A549 (cell line): Measurements from ENCODE around the gene INPP4B. TPM values are rescaled to one million over a fixed set of nuclear protein-coding genes. Genes with fewer than 3 reads are reported as not detected.

Source experiments
- ATAC-seq, 2 experiments: fragments of 200-7000 bp in 1 of 2; fragments of >200 bp in 1 of 2; cut with Nextera tagmentation in 1 of 2; cut with Tn5 transposase in 1 of 2; 3 replicates each; pipeline versions ENCODE4 v1.8.0 to v1.9.1; 2018 to 2020; ENCODE audit warnings: mild to moderate bottlenecking in 1 of 2, moderate library complexity in 1 of 2
- CTCF ChIA-PET: fragments of 300-600 bp; sonication (Branson Sonifier 250); formaldehyde crosslinking; extraction: SDS; loops from one replicate; lab custom pipeline; 2021; ENCODE audit warnings: antibody characterized with exemption, inconsistent platforms; lab: Yijun Ruan, JAX
- POLR2A ChIA-PET: fragments of 350-600 bp; formaldehyde crosslinking; extraction: SDS; loops from one replicate; lab custom pipeline; 2021; ENCODE audit warnings: antibody characterized with exemption, inconsistent platforms; lab: Yijun Ruan, JAX
- DNase-seq, 2 experiments: peaks; one replicate each; pipeline versions ENCODE4 v3.0.0 to v3.0.0-alpha.2; 2011 to 2016; ENCODE audit warnings: low read depth in 1 of 2, low spot score in 1 of 2
- FAIRE-seq: peaks from 2 replicates; lab custom pipeline; 2011; peaks lifted over from hg19 to GRCh38; lab: Jason Lieb, UNC
- H3K27ac ChIP-seq, 2 experiments: fragments of >200 bp; sonication (Bioruptor Twin); formaldehyde crosslinking; 3 replicates each; pipeline ENCODE4 v1.5.1; 2016 to 2017
- H3K4me1 ChIP-seq: fragments of >200 bp; sonication (Bioruptor Twin); formaldehyde crosslinking; 3 replicates; pipeline ENCODE4 v1.6.1; 2016
- H3K4me2 ChIP-seq: fragments of >200 bp; sonication (Bioruptor Twin); formaldehyde crosslinking; 3 replicates; pipeline ENCODE4 v1.6.1; 2016
- H3K4me3 ChIP-seq: fragments of >200 bp; sonication (Bioruptor Twin); formaldehyde crosslinking; 3 replicates; pipeline ENCODE4 v1.5.1; 2016
- H3K9me3 ChIP-seq: fragments of >200 bp; sonication (Bioruptor Twin); formaldehyde crosslinking; 3 replicates; pipeline ENCODE4 v1.6.1; 2016
- CBX2 ChIP-seq: fragments of 200-600 bp; sonication (generic); IDR thresholded peaks from 2 replicates; pipeline ENCODE4 v1.6.1; 2016; ENCODE audit warnings: low read depth, mild to moderate bottlenecking, borderline replicate concordance
- CBX8 ChIP-seq: fragments of 200-600 bp; sonication (generic); IDR thresholded peaks from 2 replicates; pipeline ENCODE4 v1.6.1; 2016
- CHD2 ChIP-seq: fragments of 150-350 bp; IDR thresholded peaks from 2 replicates; pipeline ENCODE4 v1.6.1; 2014; ENCODE audit warnings: low read length; ENCODE audit not compliant: partially characterized antibody
- CHD4 ChIP-seq: fragments of 200-600 bp; sonication (generic); IDR thresholded peaks from 2 replicates; pipeline ENCODE4 v1.6.1; 2016; ENCODE audit warnings: antibody characterized with exemption, mild to moderate bottlenecking, borderline replicate concordance
- EP300 ChIP-seq, 2 experiments: fragments of >200 bp; sonication (Bioruptor Twin); formaldehyde crosslinking; IDR thresholded peaks; 2 replicates in 1 of 2; 3 replicates in 1 of 2; pipeline ENCODE4 v1.6.1; 2016 to 2017
- ESRRA ChIP-seq: fragments of 150-350 bp; IDR thresholded peaks from 2 replicates; pipeline ENCODE4 v1.6.1; 2014; ENCODE audit warnings: mild to moderate bottlenecking, low read length, borderline replicate concordance
- FOSB ChIP-seq: fragments of 250-450 bp; sonication (Bioruptor Pico); IDR thresholded peaks from 2 replicates; pipeline ENCODE4 v1.5.0; 2020; ENCODE audit warnings: mild to moderate bottlenecking, moderate library complexity
- FOSL2 ChIP-seq, 2 experiments: fragments of 450-650 bp in 1 of 2; fragments of >200 bp in 1 of 2; sonication (Bioruptor Twin) in 1 of 2; formaldehyde crosslinking; IDR thresholded peaks; 2 replicates each; pipeline versions ENCODE4 v1.5.0 to v1.6.1; 2016 to 2020; ENCODE audit warnings: mild to moderate bottlenecking in 1 of 2, moderate library complexity in 1 of 2
- HOXA7 ChIP-seq: fragments of 250-450 bp; sonication (Bioruptor Pico); IDR thresholded peaks from 2 replicates; pipeline ENCODE4 v1.5.0; 2020; ENCODE audit warnings: mild to moderate bottlenecking, moderate library complexity
- PHF8 ChIP-seq: fragments of 200-600 bp; sonication (generic); IDR thresholded peaks from 2 replicates; pipeline ENCODE4 v1.6.1; 2016; ENCODE audit warnings: low read depth, mild to moderate bottlenecking, antibody characterized with exemption, moderate library complexity, borderline replicate concordance
- RAD21 ChIP-seq, 2 experiments: fragments of >200 bp in 1 of 2; sonication (Bioruptor Twin) in 1 of 2; formaldehyde crosslinking in 1 of 2; IDR thresholded peaks in 1 of 2; conservative IDR thresholded peaks in 1 of 2; 2 replicates in 1 of 2; 3 replicates in 1 of 2; pipeline ENCODE4 v1.6.1; 2012 to 2018; ENCODE audit warnings: inconsistent platforms in 1 of 2
- SMC3 ChIP-seq: fragments of >200 bp; sonication (Bioruptor Twin); formaldehyde crosslinking; IDR thresholded peaks from 3 replicates; pipeline ENCODE4 v1.6.1; 2018; ENCODE audit warnings: inconsistent platforms
- ZFP36 ChIP-seq: fragments of 450-650 bp; IDR thresholded peaks from 2 replicates; pipeline ENCODE4 v1.6.1; 2014; ENCODE audit warnings: borderline replicate concordance; ENCODE audit not compliant: partially characterized antibody
- WGBS: methylation state at CpG from one replicate; pipeline ENCODE4 v1.1.6; 2017; ENCODE audit errors: missing lambda C conversion rate; 5-methylcytosine and 5-hydroxymethylcytosine counted together
- polyA plus RNA-seq, 4 experiments: library from polyadenylated mRNA; depleted of rRNA in 3 of 4; stranded (reverse); fragments of >200 nt; fragmentation: RNase III in 1 of 4; extraction: RNeasy Plus Mini Kit Qiagen cat#74134 plus additional on column Dnase treatment in 1 of 4; gene quantifications; 2 replicates in 3 of 4; 3 replicates in 1 of 4; pipeline ENCODE4 v1.2.3, GENCODE V29; 2011 to 2017
- TF ChIP-seq, protein P1 (sequence below): fragments of 450-650 bp; IDR thresholded peaks from 2 replicates; pipeline ENCODE4 v1.6.1; 2014; ENCODE audit warnings: antibody characterized with exemption
- TF ChIP-seq, protein P2 (sequence below): fragments of >200 bp; sonication (Bioruptor Twin); formaldehyde crosslinking; IDR thresholded peaks from 3 replicates; pipeline ENCODE4 v1.5.1; 2016
- TF ChIP-seq, protein P3 (sequence below): fragments of 150-350 bp; IDR thresholded peaks from 2 replicates; pipeline ENCODE4 v1.6.1; 2014; ENCODE audit warnings: low read depth, mild to moderate bottlenecking, low read length

Gene INPP4B
- polyA plus RNA-seq, 2 of the 4 experiments (the other 2 are of a cell fraction): 7.2 to 14.9 TPM

DNA sequence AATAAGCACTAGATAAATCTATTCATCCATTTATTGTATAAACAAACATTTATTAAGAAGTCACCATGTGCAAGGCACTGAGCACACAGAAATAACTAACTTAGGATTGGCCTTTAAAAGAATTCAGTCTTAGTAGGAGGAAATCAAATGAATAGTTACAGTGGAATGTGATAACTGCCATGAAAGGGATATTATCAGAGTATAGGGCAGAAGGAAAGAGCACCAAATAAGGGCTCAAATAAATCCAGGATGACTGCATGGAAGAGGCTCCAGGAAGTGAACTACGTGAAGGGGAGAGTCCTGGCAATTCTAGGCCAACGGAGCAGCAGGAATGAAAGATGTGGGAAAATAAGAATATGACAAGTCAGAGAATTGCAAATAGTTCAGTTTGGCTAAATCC, 406.0 kb downstream of the INPP4B start:
- ChIA-PET POLR2A (no interaction called here), CTCF (interaction anchor here (0.6 to 1.5 kb wide), 2 partner anchors 12 to 1138 kb away, joined by 3 read pairs; no protein-coding TSS in a partner anchor)
- TF ChIP-seq, protein P1, sequence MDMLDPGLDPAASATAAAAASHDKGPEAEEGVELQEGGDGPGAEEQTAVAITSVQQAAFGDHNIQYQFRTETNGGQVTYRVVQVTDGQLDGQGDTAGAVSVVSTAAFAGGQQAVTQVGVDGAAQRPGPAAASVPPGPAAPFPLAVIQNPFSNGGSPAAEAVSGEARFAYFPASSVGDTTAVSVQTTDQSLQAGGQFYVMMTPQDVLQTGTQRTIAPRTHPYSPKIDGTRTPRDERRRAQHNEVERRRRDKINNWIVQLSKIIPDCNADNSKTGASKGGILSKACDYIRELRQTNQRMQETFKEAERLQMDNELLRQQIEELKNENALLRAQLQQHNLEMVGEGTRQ: no peak
- peak; percentile 78 for TF ChIP-seq ZFP36
- no peak overlapping the region for H3K4me2 ChIP-seq
- H3K27ac ChIP-seq: no peak overlapping the region
- FAIRE-seq (no peak), DNase-seq (peak in 1 of 2 experiments; percentile 25), ATAC-seq (peak in 1 of 2 experiments; percentile 40; a peak in 2 of 6 replicates)
- H3K4me1 ChIP-seq: 0 out of 3 replicates have a peak, but pooled peaks cover 3% of the 10 kb centered on the region
- 64% methylated on average over 2 of the region's 2 CpGs for WGBS
- peaks cover 7% of the 10 kb centered on the region; the same call in 1 of the 3 replicates for H3K9me3 ChIP-seq
- H3K4me3 ChIP-seq: no peak overlapping the region

DNA sequence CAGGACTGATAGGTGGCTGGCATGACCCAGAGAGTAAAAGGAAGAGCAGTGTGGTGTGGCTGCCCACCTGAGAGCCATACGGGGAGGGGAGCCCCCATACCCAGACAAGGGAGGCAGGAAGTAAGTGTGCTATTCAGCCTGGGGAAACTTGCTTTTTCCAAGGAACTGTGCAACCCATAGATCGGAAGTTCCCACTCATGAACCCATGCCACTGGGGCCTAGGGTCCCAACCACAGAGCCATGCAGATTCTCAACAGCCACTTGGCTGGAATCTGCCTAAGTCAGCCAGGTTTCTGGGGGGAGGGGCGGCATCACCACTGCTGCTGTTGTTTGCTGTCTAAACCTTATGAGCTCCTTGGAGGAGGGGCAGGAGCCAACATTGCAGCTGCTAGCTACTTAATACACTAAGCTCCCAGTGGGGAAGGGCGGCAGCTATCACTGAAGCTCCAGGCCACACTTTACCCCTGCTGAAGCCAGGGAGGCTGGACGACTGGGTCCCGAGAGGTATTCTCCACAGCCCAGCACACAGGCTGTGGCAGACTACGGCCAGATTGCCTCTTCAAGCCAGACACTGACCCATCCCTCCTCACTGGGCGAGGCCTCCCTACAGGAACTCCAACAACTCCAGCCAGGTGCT, 410.4 kb downstream of the INPP4B start:
- peak overlapping the region in 1 of 2 experiments; percentile 41; a peak in 1 of 6 replicates for H3K27ac ChIP-seq
- H3K9me3 ChIP-seq: peaks cover 7% of the 10 kb centered on the region; the same call in 1 of the 3 replicates
- DNase-seq (no peak), FAIRE-seq (no peak), ATAC-seq (no peak)
- ChIA-PET POLR2A (interaction anchor here (1.1 kb wide), 1 partner anchor 90 kb away, joined by 3 read pairs; no protein-coding TSS in a partner anchor), CTCF (no interaction called here)
- H3K4me2 ChIP-seq: no peak overlapping the region
- 0 out of 3 replicates have a peak, but pooled peaks cover 3% of the 10 kb centered on the region for H3K4me1 ChIP-seq
- WGBS: 84% methylated on average over 3 of the region's 8 CpGs
- H3K4me3 ChIP-seq: no peak overlapping the region
- no peak for TF ChIP-seq HOXA7 (CRISPR knock-in tag)
- TF ChIP-seq, protein P2, sequence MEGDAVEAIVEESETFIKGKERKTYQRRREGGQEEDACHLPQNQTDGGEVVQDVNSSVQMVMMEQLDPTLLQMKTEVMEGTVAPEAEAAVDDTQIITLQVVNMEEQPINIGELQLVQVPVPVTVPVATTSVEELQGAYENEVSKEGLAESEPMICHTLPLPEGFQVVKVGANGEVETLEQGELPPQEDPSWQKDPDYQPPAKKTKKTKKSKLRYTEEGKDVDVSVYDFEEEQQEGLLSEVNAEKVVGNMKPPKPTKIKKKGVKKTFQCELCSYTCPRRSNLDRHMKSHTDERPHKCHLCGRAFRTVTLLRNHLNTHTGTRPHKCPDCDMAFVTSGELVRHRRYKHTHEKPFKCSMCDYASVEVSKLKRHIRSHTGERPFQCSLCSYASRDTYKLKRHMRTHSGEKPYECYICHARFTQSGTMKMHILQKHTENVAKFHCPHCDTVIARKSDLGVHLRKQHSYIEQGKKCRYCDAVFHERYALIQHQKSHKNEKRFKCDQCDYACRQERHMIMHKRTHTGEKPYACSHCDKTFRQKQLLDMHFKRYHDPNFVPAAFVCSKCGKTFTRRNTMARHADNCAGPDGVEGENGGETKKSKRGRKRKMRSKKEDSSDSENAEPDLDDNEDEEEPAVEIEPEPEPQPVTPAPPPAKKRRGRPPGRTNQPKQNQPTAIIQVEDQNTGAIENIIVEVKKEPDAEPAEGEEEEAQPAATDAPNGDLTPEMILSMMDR: no peak
- no peak for TF ChIP-seq FOSL2 (IDR thresholded peaks at IDR 0.05)
- no peak for TF ChIP-seq FOSL2 (CRISPR knock-in tag; IDR thresholded peaks at IDR 0.05)
- no peak for TF ChIP-seq FOSB (CRISPR knock-in tag)
- no peak for TF ChIP-seq PHF8
- TF ChIP-seq CHD4: no peak
- TF ChIP-seq, protein P3, sequence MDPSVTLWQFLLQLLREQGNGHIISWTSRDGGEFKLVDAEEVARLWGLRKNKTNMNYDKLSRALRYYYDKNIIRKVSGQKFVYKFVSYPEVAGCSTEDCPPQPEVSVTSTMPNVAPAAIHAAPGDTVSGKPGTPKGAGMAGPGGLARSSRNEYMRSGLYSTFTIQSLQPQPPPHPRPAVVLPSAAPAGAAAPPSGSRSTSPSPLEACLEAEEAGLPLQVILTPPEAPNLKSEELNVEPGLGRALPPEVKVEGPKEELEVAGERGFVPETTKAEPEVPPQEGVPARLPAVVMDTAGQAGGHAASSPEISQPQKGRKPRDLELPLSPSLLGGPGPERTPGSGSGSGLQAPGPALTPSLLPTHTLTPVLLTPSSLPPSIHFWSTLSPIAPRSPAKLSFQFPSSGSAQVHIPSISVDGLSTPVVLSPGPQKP: no peak
- TF ChIP-seq CBX8: no peak

DNA sequence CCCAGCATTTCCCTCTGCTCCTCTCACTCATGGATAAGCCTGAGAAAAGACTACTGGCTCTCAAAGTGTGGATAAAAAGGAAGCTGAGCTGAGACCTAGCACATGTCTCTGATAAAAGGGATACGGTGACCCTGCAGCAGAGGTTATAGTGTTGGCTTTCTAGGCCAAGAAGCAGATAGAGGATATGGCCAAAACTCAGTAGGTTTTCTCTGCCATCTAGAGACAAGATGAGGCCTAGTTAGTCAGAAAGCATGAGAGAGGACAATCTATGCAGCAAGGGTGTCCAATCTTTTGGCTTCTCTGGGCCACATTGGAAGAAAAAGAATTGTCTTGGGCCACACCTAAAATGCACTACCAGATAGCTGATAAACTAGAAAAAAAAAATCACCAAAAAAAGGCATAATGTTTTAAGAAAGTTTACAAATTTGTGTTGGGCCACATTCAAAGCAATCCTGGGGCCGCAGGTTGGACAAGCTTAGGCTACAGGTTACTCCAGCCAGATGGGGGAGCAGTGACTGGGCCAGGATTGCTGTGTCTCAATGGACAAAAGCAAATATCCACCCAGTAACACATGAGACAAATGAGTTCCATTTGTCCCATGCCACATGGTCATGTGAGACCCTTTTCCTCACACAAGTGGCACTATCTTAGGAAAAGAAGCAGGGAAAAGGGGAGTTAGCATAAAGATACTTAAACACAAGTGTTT, 411.4 kb downstream of the INPP4B start:
- ATAC-seq (no peak), DNase-seq (no peak), FAIRE-seq (no peak)
- POLR2A ChIA-PET: no interaction called here
- H3K4me1 ChIP-seq: no peaks in the 10 kb centered on the region
- H3K27ac ChIP-seq: no peak overlapping the region
- CTCF ChIA-PET: no interaction called here
- no peak overlapping the region for H3K4me3 ChIP-seq
- no peak for TF ChIP-seq CBX2
- TF ChIP-seq EP300 (IDR thresholded peaks at IDR 0.05): no peak
- no peak for TF ChIP-seq SMC3
- no peak for TF ChIP-seq FOSB (CRISPR knock-in tag)
- TF ChIP-seq CHD2: no peak
- no peak for TF ChIP-seq RAD21 (conservative IDR thresholded peaks at IDR 0.05 in 1 of 2, IDR thresholded peaks at IDR 0.05 in 1 of 2)
- TF ChIP-seq FOSL2 (IDR thresholded peaks at IDR 0.05): no peak
- no peak for TF ChIP-seq FOSL2 (CRISPR knock-in tag; IDR thresholded peaks at IDR 0.05)
- TF ChIP-seq ESRRA: no peak
- no peak for TF ChIP-seq ZFP36
- 89% methylated on average over 2 of the region's 2 CpGs for WGBS
- H3K4me2 ChIP-seq: no peak overlapping the region
- peaks cover 7% of the 10 kb centered on the region; the same call in 1 of the 3 replicates for H3K9me3 ChIP-seq
